ENCODE measurements around the gene RUVBL2. TPM values are rescaled to one million over a fixed set of nuclear protein-coding genes. Genes with fewer than 3 reads are reported as not detected.

The RUVBL2 gene
- total RNA-seq, 1 donor from 2014 or later = 106 TPM

DNA sequence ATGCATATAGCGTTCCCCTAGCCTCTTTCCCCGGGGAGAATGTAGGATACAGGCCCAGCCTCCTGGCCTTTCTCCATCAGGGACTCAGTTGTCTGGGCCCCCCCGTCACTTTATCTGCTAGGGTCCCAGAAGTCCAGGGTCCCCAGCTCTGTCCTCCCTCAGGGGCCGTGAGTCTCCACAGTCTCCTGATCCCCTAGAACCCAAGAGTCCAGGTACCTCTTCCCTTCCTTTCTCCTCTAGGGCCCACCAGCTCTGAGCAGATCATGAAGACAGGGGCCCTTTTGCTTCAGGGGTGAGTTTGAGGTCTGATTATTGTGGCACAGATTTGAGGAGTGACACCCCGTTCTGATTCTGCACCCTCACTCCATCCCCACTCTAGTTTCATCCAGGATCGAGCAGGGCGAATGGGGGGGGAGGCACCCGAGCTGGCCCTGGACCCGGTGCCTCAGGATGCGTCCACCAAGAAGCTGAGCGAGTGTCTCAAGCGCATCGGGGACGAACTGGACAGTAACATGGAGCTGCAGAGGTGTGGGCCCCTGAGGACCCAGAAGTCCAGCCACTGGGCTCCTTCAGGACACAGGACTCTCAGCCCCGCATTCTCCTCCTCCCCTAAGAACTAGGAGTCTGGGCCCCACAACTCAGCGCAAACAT lies 38.3 kb upstream of the RUVBL2 start:
- TF ChIP-seq, protein P1, sequence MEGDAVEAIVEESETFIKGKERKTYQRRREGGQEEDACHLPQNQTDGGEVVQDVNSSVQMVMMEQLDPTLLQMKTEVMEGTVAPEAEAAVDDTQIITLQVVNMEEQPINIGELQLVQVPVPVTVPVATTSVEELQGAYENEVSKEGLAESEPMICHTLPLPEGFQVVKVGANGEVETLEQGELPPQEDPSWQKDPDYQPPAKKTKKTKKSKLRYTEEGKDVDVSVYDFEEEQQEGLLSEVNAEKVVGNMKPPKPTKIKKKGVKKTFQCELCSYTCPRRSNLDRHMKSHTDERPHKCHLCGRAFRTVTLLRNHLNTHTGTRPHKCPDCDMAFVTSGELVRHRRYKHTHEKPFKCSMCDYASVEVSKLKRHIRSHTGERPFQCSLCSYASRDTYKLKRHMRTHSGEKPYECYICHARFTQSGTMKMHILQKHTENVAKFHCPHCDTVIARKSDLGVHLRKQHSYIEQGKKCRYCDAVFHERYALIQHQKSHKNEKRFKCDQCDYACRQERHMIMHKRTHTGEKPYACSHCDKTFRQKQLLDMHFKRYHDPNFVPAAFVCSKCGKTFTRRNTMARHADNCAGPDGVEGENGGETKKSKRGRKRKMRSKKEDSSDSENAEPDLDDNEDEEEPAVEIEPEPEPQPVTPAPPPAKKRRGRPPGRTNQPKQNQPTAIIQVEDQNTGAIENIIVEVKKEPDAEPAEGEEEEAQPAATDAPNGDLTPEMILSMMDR (IDR thresholded peaks at IDR 0.05) = no peak
- no peak for DNase-seq (ENCODE audit: low spot score in 2 of 2)
- Histone ChIP-seq H3K9me3 (no peaks in the 10 kb centered on the region), H3K4me3 (peak overlapping the region; percentile 88 to 95), H3K36me3 (peaks cover 0 to 7% of the 10 kb centered on the region in 2 donors), H3K27me3 (no peaks in the 10 kb centered on the region), H3K27ac (peak overlapping the region; percentile 86 to 94), H3K4me1 (peaks cover 5 to 13% of the 10 kb centered on the region in 2 donors)
- intact Hi-C loops (cut with DNase I) = loop anchor here (2.0 kb wide), 2 partner anchors 13 to 29 kb away; no protein-coding TSS in a partner anchor

DNA sequence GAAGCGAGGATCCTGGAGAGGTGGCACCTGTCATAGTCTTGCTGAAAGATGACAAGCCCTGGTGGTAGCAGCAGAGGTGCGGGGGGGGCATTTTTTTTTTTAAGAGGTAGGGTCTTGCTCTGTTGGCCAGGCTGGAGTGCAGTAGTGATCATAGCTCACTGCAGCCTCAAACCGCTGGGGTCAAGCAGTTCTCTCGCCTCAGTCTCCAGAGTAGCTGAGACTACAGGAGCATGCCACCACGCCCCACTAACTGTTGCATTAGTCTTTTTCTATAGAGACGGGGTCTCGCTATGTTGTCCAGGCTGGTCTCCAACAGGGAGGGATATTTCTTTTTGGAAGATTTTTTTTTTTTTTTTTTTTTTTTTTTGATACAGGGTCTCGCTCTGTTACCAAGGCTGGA lies 35.7 kb upstream of the RUVBL2 start:
- no peak overlapping the region for H3K27ac ChIP-seq
- no peak overlapping the region for H3K4me3 ChIP-seq
- H3K9me3 ChIP-seq = no peaks in the 10 kb centered on the region
- H3K36me3 ChIP-seq = peaks cover 0 to 7% of the 10 kb centered on the region in 2 donors
- no peak for DNase-seq (ENCODE audit: low spot score in 2 of 2)
- peaks cover 5 to 17% of the 10 kb centered on the region in 2 donors for H3K4me1 ChIP-seq
- intact Hi-C loops (cut with DNase I) = no loop called here
- H3K27me3 ChIP-seq = no peaks in the 10 kb centered on the region
- TF ChIP-seq, protein P1 (IDR thresholded peaks at IDR 0.05) = no peak

DNA sequence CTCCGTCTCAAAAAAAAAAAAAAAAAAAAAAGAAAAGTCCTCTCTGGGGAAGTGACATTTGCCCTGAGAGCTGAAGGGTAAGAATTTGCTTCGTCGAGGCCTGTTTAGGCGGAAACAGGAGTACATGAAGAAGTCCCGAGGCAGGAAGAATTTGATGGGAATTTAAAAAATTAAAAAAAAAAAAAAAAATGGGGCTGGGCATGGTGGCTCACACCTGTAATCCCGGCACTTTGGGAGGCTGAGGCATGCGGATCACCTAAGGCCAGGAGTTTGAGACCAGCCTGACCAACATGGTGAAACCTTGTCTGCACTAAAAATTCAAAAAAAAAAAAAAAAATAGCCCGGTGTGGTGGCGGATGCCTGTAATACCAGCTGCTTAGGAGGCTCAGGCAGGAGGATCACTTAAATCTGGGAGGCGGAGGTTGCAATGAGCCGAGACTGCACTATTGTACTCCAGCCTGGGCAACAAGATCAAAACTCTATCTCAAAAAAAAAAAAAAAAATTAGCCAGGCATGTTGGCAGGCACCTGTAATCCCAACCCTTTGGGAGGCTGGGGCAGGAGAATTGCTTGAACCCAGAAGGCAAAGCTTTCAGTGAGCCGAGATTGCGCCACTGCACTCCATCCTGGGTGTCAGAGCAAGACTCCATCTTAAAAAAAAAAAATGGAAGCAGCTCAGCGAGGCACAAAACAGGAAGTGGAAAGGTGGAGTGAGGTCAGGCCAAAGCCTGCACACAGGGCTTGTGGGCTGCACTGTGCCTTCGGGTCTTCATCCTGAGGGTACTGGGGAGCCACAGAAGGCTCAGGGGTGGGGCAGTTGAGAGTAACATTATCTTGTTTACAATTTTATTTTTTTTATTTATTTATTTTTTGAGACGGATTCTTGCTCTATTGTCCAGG lies 34.1 kb upstream of the RUVBL2 start:
- no peak overlapping the region for H3K27ac ChIP-seq
- no peak overlapping the region for H3K4me3 ChIP-seq
- H3K27me3 ChIP-seq = no peaks in the 10 kb centered on the region
- intact Hi-C loops (cut with DNase I) = no loop called here
- TF ChIP-seq, protein P1 (IDR thresholded peaks at IDR 0.05) = no peak
- DNase-seq (ENCODE audit: low spot score in 2 of 2) = no peak
- peaks cover 0 to 7% of the 10 kb centered on the region in 2 donors for H3K36me3 ChIP-seq
- no peaks in the 10 kb centered on the region for H3K9me3 ChIP-seq
- H3K4me1 ChIP-seq = peaks cover 5 to 26% of the 10 kb centered on the region in 2 donors

DNA sequence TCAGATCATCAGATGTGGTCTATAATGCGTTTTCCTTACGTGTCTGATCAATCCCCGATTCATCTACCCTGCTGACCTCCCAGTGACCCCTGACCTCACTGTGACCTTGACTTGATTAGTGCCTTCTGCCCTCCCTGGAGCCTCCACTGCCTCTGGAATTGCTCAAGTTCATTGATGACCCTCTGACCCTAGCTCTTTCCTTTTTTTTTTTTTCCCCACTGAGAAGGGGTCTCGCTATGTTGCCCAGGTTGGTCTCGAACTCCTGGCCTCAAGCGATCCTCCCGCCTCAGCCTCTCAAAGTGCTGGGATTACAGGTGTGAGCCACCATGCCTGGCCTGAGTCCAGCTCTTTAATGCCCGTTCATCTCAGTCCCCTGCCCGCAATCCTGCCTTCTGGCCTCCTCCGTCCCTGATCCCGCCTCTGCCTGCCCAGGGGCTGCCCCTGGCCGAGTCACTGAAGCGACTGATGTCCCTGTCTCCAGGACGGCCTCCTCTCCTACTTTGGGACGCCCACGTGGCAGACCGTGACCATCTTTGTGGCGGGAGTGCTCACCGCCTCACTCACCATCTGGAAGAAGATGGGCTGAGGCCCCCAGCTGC lies 32.5 kb upstream of the RUVBL2 start:
- TF ChIP-seq, protein P1 (IDR thresholded peaks at IDR 0.05) = no peak
- H3K4me1 ChIP-seq = peaks cover 0 to 23% of the 10 kb centered on the region in 2 donors
- no peak for DNase-seq (ENCODE audit: low spot score in 2 of 2)
- H3K4me3 ChIP-seq = no peak overlapping the region
- H3K27ac ChIP-seq = peak overlapping the region; percentile 89 to 96
- peaks cover 3 to 11% of the 10 kb centered on the region in 2 donors for H3K36me3 ChIP-seq
- no peaks in the 10 kb centered on the region for H3K27me3 ChIP-seq
- no peaks in the 10 kb centered on the region for H3K9me3 ChIP-seq
- intact Hi-C loops (cut with DNase I) = no loop called here

DNA sequence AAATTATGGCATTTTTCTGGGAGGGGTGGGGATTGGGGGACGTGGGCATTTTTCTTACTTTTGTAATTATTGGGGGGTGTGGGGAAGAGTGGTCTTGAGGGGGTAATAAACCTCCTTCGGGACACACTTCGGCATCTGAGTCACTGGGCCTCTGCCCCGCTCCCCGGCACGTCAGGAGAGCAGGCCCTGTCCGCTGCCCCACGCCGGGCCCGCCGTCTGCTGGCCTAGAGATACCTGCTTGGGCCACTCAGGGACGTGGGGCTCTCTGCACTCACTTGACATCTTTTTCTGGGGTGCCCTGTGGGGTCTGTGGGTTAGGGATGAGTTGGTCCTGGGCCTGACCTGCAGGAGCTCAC lies 32.0 kb upstream of the RUVBL2 start:
- intact Hi-C loops (cut with DNase I) = no loop called here
- TF ChIP-seq, protein P1 (IDR thresholded peaks at IDR 0.05) = no peak
- Histone ChIP-seq H3K4me3 (no peak overlapping the region), H3K4me1 (peaks cover 4 to 25% of the 10 kb centered on the region in 2 donors), H3K36me3 (peaks cover 8 to 16% of the 10 kb centered on the region in 2 donors), H3K9me3 (no peaks in the 10 kb centered on the region), H3K27me3 (no peaks in the 10 kb centered on the region), H3K27ac (peak overlapping the region; percentile 89 to 96)
- DNase-seq (ENCODE audit: low spot score in 2 of 2) = no peak

Data from ascending aorta (tissue), 2 donors.